ENCODE results near the gene ZNF136.

The ZNF136 gene

GRCh38 chr19:12208221-12208620 lies 45.3 kb downstream of the ZNF136 start:
- H3K4me1 ChIP-seq (ENCODE audit: control insufficient read depth, insufficient read depth, low read depth, low read length), result no peaks in the 10 kb centered on the region
- H2AFZ ChIP-seq (ENCODE audit: low read depth, low read length), result no peak overlapping the region
- H3K36me3 ChIP-seq (ENCODE audit: control insufficient read depth in 1 of 2, insufficient read depth in 2 of 2, low read depth in 1 of 2, low read length in 2 of 2), result peaks cover 0 to 14% of the 10 kb centered on the region in 2 experiments
- H3K9ac ChIP-seq (ENCODE audit: low read length), result no peak overlapping the region
- H3K18ac ChIP-seq (ENCODE audit: low read depth in 1 of 2, low read length in 2 of 2), result no peak overlapping the region
- H3K14ac ChIP-seq (ENCODE audit: low read length in 2 of 2), result no peak overlapping the region
- no peak overlapping the region for H4K91ac ChIP-seq (ENCODE audit: low read length)
- WGBS, result no CpG with 5 or more reads among the region's 2 CpGs
- no peak overlapping the region for H3K27ac ChIP-seq (ENCODE audit: low read length, poor library complexity, severe bottlenecking)
- H3K27me3 ChIP-seq (ENCODE audit: control insufficient read depth in 1 of 2, insufficient read depth in 1 of 2, low read length in 2 of 2), result no peaks in the 10 kb centered on the region
- no peak overlapping the region for H2BK12ac ChIP-seq (ENCODE audit: low read length in 2 of 2)
- H3K4me3 ChIP-seq (ENCODE audit: insufficient read depth in 1 of 2, low read depth in 1 of 2, low read length in 2 of 2), result peak overlapping the region in 1 of 2 experiments; percentile 52
- H3K4me2 ChIP-seq (ENCODE audit: low read length, poor library complexity, severe bottlenecking), result no peak overlapping the region
- H2AK5ac ChIP-seq (ENCODE audit: low read length, severe bottlenecking), result no peak overlapping the region
- H2BK5ac ChIP-seq (ENCODE audit: low read depth, low read length, poor library complexity, severe bottlenecking), result no peak overlapping the region
- DNase-seq, result no peak
- H2BK15ac ChIP-seq (ENCODE audit: low read depth, poor library complexity, severe bottlenecking), result no peak overlapping the region
- no peak overlapping the region for H4K8ac ChIP-seq (ENCODE audit: low read length)
- no peak overlapping the region for H3K23ac ChIP-seq (ENCODE audit: low read length in 2 of 2)
- H3K79me1 ChIP-seq (replicated peaks; ENCODE audit: low read length, poor library complexity, severe bottlenecking), result peaks cover 1% of the 10 kb centered on the region
- H2BK120ac ChIP-seq (ENCODE audit: low read depth, low read length), result no peak overlapping the region
- H3K4ac ChIP-seq (ENCODE audit: low read depth in 1 of 2, low read length in 2 of 2), result no peak overlapping the region
- peaks cover 90% of the 10 kb centered on the region for H3K9me3 ChIP-seq (ENCODE audit: control insufficient read depth, low read length)

DNA sequence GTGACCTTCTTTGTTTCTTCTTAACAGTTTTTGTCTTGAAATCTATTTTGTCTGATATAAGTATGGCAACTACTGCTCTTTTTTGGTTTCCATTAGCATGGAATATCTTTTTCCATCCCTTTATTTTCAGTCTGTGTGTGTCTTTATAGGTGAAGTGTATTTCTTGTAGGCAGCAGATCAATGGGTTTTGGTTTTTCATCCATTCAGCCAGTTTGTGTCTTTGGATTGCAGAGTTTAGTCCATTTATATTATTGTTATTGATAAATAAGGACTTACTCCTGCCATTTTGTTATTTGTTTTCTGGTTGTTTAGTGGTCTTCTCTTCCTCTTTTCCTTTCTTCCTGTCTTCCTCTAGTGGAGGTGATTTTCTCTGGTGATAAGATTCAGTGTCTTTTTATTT lies 54.4 kb downstream of the ZNF136 start:
- Histone ChIP-seq H3K9me3 (ENCODE audit: control insufficient read depth, low read length) (peaks cover 93% of the 10 kb centered on the region), H3K27me3 (ENCODE audit: control insufficient read depth in 1 of 2, insufficient read depth in 1 of 2, low read length in 2 of 2) (no peaks in the 10 kb centered on the region), H2BK5ac (ENCODE audit: low read depth, low read length, poor library complexity, severe bottlenecking) (no peak overlapping the region), H2BK120ac (ENCODE audit: low read depth, low read length) (no peak overlapping the region), H3K9ac (ENCODE audit: low read length) (no peak overlapping the region), H3K4ac (ENCODE audit: low read depth in 1 of 2, low read length in 2 of 2) (no peak overlapping the region), H3K14ac (ENCODE audit: low read length in 2 of 2) (no peak overlapping the region), H3K23ac (ENCODE audit: low read length in 2 of 2) (no peak overlapping the region), H2BK15ac (ENCODE audit: low read depth, poor library complexity, severe bottlenecking) (no peak overlapping the region), H3K27ac (ENCODE audit: low read length, poor library complexity, severe bottlenecking) (no peak overlapping the region), H3K4me1 (ENCODE audit: control insufficient read depth, insufficient read depth, low read depth, low read length) (no peaks in the 10 kb centered on the region), H3K79me1 (replicated peaks; ENCODE audit: low read length, poor library complexity, severe bottlenecking) (peaks cover 2% of the 10 kb centered on the region), H4K8ac (ENCODE audit: low read length) (no peak overlapping the region), H4K91ac (ENCODE audit: low read length) (no peak overlapping the region), H2AK5ac (ENCODE audit: low read length, severe bottlenecking) (no peak overlapping the region), H3K36me3 (ENCODE audit: control insufficient read depth in 1 of 2, insufficient read depth in 2 of 2, low read depth in 1 of 2, low read length in 2 of 2) (no peaks in the 10 kb centered on the region), H3K4me3 (ENCODE audit: insufficient read depth in 1 of 2, low read depth in 1 of 2, low read length in 2 of 2) (peak overlapping the region in 1 of 2 experiments; percentile 24), H2BK12ac (ENCODE audit: low read length in 2 of 2) (no peak overlapping the region), H3K18ac (ENCODE audit: low read depth in 1 of 2, low read length in 2 of 2) (no peak overlapping the region), H2AFZ (ENCODE audit: low read depth, low read length) (no peak overlapping the region), H3K4me2 (ENCODE audit: low read length, poor library complexity, severe bottlenecking) (no peak overlapping the region)
- DNase-seq, result no peak

DNA sequence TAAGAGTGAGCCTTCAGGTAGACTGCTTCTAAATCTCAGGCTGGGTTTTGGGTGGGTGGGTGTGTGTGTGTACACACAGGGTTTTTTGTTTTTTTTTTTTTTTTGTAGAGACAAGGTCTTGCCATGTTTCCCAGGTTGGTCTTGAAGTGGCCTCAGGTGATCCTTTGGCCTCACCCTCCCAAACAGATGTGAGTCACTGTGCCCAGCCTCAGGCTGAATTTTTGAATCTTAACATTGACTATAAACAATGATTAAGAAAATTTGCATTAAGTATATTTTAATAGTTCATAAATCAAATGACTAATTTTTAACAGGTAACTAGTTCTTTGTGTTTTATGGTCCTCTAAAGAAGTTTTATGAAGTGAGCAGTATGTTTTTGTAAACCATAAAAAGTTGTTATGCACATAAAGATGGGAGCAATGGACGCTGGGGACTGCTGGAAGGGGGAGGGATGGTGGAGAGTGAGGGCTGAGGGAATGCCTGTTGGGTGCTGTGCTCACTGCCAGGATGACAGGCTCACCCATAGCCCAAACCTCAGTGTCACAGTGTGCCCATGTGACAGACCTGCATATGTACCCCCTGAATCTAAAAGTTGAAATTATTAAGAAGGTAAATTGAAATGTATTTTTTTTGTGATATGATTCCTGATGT lies 60.2 kb downstream of the ZNF136 start:
- Histone ChIP-seq H2AK5ac (ENCODE audit: low read length, severe bottlenecking) (no peak overlapping the region), H3K4me3 (ENCODE audit: insufficient read depth in 1 of 2, low read depth in 1 of 2, low read length in 2 of 2) (peak overlapping the region; percentile 24 to 32), H3K9ac (ENCODE audit: low read length) (no peak overlapping the region), H2BK5ac (ENCODE audit: low read depth, low read length, poor library complexity, severe bottlenecking) (no peak overlapping the region), H2BK120ac (ENCODE audit: low read depth, low read length) (no peak overlapping the region), H2BK15ac (ENCODE audit: low read depth, poor library complexity, severe bottlenecking) (no peak overlapping the region), H3K4me1 (ENCODE audit: control insufficient read depth, insufficient read depth, low read depth, low read length) (no peaks in the 10 kb centered on the region), H3K4me2 (ENCODE audit: low read length, poor library complexity, severe bottlenecking) (no peak overlapping the region), H4K91ac (ENCODE audit: low read length) (no peak overlapping the region), H2AFZ (ENCODE audit: low read depth, low read length) (no peak overlapping the region), H4K8ac (ENCODE audit: low read length) (no peak overlapping the region), H3K27me3 (ENCODE audit: control insufficient read depth in 1 of 2, insufficient read depth in 1 of 2, low read length in 2 of 2) (no peaks in the 10 kb centered on the region), H3K23ac (ENCODE audit: low read length in 2 of 2) (no peak overlapping the region), H3K4ac (ENCODE audit: low read depth in 1 of 2, low read length in 2 of 2) (no peak overlapping the region), H3K27ac (ENCODE audit: low read length, poor library complexity, severe bottlenecking) (no peak overlapping the region), H2BK12ac (ENCODE audit: low read length in 2 of 2) (no peak overlapping the region), H3K36me3 (ENCODE audit: control insufficient read depth in 1 of 2, insufficient read depth in 2 of 2, low read depth in 1 of 2, low read length in 2 of 2) (peaks cover 6 to 21% of the 10 kb centered on the region in 2 experiments), H3K79me1 (replicated peaks; ENCODE audit: low read length, poor library complexity, severe bottlenecking) (peaks cover 4% of the 10 kb centered on the region), H3K14ac (ENCODE audit: low read length in 2 of 2) (no peak overlapping the region), H3K18ac (ENCODE audit: low read depth in 1 of 2, low read length in 2 of 2) (no peak overlapping the region), H3K9me3 (ENCODE audit: control insufficient read depth, low read length) (peaks cover 96% of the 10 kb centered on the region)
- 64% methylated on average over 1 of the region's 1 CpG for WGBS
- DNase-seq, result no peak

GRCh38 chr19:12224676-12225075 lies 61.8 kb downstream of the ZNF136 start:
- Histone ChIP-seq H3K27me3 (ENCODE audit: control insufficient read depth in 1 of 2, insufficient read depth in 1 of 2, low read length in 2 of 2) (no peaks in the 10 kb centered on the region), H3K27ac (ENCODE audit: low read length, poor library complexity, severe bottlenecking) (no peak overlapping the region), H2AK5ac (ENCODE audit: low read length, severe bottlenecking) (no peak overlapping the region), H4K8ac (ENCODE audit: low read length) (no peak overlapping the region), H3K14ac (ENCODE audit: low read length in 2 of 2) (no peak overlapping the region), H2BK5ac (ENCODE audit: low read depth, low read length, poor library complexity, severe bottlenecking) (no peak overlapping the region), H3K79me1 (replicated peaks; ENCODE audit: low read length, poor library complexity, severe bottlenecking) (peaks cover 2% of the 10 kb centered on the region), H4K91ac (ENCODE audit: low read length) (no peak overlapping the region), H3K4me2 (ENCODE audit: low read length, poor library complexity, severe bottlenecking) (no peak overlapping the region), H3K4me3 (ENCODE audit: insufficient read depth in 1 of 2, low read depth in 1 of 2, low read length in 2 of 2) (peak overlapping the region in 1 of 2 experiments; percentile 55), H3K9ac (ENCODE audit: low read length) (no peak overlapping the region), H3K36me3 (ENCODE audit: control insufficient read depth in 1 of 2, insufficient read depth in 2 of 2, low read depth in 1 of 2, low read length in 2 of 2) (peaks cover 6 to 21% of the 10 kb centered on the region in 2 experiments), H3K4me1 (ENCODE audit: control insufficient read depth, insufficient read depth, low read depth, low read length) (no peaks in the 10 kb centered on the region), H2AFZ (ENCODE audit: low read depth, low read length) (no peak overlapping the region), H3K9me3 (ENCODE audit: control insufficient read depth, low read length) (peaks cover 96% of the 10 kb centered on the region), H2BK120ac (ENCODE audit: low read depth, low read length) (no peak overlapping the region), H2BK12ac (ENCODE audit: low read length in 2 of 2) (no peak overlapping the region), H3K4ac (ENCODE audit: low read depth in 1 of 2, low read length in 2 of 2) (no peak overlapping the region), H2BK15ac (ENCODE audit: low read depth, poor library complexity, severe bottlenecking) (no peak overlapping the region), H3K18ac (ENCODE audit: low read depth in 1 of 2, low read length in 2 of 2) (no peak overlapping the region), H3K23ac (ENCODE audit: low read length in 2 of 2) (no peak overlapping the region)
- DNase-seq, result no peak
- 91% methylated on average over 6 of the region's 6 CpGs for WGBS
